Medulla oblongata (tissue), 1 donor: Measurements from ENCODE around the gene SLC22A3.
"Not testable (repeated sequence)": the region's sequence is repeated elsewhere in the genome, so short reads cannot be mapped to it uniquely, and the experiment has no call there.

ENCODE experiments used
- DNase-seq: peaks from one replicate; pipeline ENCODE4 v3.0.0-alpha.2; 2015; ENCODE audit errors: extremely low spot score

SLC22A3 gene, protein sequence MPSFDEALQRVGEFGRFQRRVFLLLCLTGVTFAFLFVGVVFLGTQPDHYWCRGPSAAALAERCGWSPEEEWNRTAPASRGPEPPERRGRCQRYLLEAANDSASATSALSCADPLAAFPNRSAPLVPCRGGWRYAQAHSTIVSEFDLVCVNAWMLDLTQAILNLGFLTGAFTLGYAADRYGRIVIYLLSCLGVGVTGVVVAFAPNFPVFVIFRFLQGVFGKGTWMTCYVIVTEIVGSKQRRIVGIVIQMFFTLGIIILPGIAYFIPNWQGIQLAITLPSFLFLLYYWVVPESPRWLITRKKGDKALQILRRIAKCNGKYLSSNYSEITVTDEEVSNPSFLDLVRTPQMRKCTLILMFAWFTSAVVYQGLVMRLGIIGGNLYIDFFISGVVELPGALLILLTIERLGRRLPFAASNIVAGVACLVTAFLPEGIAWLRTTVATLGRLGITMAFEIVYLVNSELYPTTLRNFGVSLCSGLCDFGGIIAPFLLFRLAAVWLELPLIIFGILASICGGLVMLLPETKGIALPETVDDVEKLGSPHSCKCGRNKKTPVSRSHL

GRCh38 chr6:160348223-160349019 lies at the start of gene SLC22A3:
TSS of gene SLC22A3 (plus strand) at chr6:160348378. CDS start at chr6:160348420, 42 bp downstream.
- DNase-seq: no peak

GRCh38 chr6:160299559-160299958 lies 48.6 kb upstream of the SLC22A3 start:
- no peak for DNase-seq

GRCh38 chr6:160300076-160300695 lies 48.0 kb upstream of the SLC22A3 start:
- DNase-seq: no peak

- DNase-seq: no peak
These were observed 46.8 kb upstream of the SLC22A3 start for GRCh38 chr6:160301339-160301738.

DNA sequence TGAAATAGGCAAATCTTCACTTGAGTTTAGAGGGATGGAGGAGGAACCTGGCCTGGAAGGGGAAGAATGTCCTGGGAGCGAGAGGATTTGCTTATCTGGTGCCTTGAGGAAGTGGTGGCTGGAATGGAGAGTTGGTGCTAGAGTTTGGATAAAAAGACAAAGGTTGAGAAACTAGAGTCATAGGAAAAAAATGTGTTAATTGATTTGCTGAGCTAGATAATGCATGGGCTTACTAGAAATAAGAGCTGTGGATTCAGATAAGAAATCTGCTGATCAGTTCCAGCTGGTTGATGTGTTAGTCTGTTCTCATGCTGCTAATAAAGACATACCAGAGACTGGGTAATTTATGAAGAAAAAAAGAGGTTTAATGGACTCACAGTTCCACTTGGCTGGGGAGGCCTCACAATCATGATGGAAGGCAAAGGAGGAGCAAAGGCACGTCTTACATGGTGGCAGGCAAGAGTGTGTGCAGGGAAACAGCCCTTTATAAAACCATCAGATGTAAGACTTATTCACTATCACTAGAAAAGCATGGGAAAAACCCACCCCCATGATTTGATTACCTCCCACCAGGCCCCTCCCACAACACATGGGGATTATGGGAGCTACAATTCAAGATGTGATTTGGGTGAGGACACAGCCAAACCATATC lies 45.6 kb upstream of the SLC22A3 start:
- not testable (repeated sequence) for DNase-seq

DNA sequence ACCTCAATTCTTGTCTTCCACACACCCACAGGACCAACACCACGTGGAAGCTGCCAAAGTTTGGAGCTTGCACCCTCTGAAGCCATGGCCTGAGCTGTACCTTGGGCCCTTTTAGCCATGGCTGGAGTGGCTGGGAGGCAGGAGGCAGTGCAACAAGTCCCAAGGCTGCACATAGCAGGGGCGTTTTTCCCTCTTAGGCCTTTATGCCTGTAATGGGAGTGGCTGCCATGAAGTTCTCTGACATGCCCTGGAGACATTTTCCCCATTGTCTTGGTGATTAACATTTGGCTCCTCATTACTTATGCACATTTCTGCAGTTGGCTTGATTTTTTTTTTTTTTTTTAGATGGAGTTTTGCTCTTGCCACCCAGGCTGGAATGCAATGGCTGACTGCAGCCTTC lies 44.4 kb upstream of the SLC22A3 start:
- DNase-seq: no peak

GRCh38 chr6:160305926-160306713 lies 42.1 kb upstream of the SLC22A3 start:
- DNase-seq: peak; percentile 76

DNA sequence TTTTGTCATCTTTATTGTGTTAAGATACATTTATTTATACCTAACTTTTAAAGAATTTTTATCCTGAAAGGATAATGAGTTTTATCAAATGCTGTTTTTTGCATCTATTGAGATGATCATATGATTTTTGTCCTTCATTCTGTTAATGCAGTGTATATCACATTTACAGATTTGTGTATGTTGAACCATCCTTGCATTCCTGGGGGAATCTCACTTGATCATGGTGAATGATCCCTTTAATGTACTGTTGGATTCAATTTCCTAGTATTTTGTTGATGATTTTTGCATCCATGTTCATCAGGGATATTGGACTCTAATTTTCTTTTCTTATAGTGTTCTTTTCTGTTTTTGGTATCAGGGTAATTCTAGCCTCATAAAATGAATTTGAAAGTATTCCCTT lies 38.5 kb upstream of the SLC22A3 start:
- no peak for DNase-seq

DNA sequence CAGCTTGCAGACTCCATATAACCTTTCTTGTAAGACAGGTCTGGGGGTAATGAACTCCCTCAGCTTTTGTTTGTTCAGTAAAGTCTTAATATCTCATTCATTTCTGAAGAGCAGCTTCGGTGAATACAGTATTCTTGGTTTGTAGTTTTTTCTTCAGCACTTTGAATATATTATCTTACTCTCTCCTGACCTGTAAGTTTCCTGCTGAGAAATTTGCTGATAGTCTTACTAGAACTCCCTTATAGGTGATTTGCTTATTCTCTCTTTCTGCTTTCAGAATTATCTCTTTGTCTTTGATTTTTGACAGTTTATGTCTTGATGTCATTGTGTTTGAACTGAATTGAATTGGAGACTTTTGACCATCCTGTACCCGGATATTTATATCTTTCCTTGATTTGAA lies 35.3 kb upstream of the SLC22A3 start:
- no peak for DNase-seq

DNA sequence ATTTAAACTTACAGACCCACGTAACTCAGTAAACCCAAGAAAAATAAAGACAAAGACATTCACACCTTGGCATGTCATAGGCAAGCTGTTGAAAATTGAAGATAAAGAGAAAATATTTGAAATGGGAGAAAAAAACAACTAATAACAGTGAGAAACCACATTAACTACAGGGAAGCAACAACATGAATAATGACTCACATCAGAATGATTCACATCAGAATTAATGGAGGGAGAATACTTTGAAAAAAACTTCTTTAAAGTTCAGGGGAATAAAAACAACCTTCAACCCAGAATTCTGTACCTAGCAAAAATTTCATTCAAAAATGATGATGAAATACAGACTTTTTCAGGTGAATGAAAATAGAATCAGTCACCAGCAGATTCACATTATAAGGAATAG lies 32.9 kb upstream of the SLC22A3 start:
- DNase-seq: no peak

DNA sequence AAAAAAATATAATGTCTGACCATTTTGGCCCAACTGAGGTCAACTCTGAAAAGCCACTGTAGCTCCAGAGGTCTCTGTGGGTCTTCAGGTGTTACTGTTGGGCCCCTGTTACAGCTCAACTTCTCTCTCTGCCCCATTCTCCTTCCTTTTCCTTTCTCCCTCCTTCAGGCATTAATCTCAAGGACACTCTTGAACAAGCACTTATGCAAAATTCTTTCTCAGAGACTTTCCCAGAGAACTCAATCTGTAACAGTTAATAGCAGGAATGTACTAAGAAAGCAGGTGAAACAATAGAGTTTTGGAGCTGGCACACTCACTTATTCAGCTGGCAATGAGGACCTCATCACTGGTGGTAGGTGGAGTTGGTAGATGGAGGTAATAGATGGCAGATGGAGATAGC lies 31.9 kb upstream of the SLC22A3 start:
- DNase-seq: no peak

- no peak for DNase-seq
These were observed 28.9 kb upstream of the SLC22A3 start for GRCh38 chr6:160319246-160319645.

DNA sequence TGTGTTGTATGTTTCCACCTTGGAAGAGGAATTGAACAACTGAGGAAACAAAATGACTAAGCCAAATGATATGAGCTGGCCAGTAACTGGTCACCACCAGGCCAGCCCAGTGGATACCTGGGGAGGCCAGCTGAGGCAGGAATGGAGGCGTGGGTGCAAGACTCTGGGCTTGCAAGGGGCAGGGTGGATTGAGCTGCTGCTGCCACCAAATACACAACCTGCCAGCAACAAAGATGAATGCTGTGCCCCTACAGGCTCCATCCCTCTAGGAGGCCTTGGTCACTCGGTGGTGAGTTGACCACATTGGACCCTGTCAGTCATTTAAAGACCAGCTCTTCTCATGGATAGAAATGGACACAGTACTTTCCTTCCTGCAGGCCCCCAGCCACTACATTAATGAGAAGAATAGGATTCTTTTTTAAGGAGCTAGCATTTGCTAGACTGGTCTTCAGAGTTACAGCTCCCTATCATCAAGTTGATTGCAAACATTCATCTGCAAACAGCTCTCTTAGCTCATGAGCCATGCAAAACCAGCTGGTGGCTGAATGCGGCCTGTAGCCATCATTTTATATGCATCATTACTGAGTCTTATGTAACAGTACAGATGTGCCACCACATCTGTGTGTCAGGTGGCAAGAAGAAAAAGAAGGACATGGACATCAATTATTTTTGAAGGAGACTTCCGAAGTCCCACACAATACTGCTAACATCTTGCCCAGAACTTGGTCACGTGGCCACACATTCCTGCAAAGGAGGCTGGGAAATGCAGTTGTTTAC lies 26.3 kb upstream of the SLC22A3 start:
- DNase-seq: no peak

- DNase-seq: no peak
These were observed 20.2 kb upstream of the SLC22A3 start for GRCh38 chr6:160327981-160328380.

DNA sequence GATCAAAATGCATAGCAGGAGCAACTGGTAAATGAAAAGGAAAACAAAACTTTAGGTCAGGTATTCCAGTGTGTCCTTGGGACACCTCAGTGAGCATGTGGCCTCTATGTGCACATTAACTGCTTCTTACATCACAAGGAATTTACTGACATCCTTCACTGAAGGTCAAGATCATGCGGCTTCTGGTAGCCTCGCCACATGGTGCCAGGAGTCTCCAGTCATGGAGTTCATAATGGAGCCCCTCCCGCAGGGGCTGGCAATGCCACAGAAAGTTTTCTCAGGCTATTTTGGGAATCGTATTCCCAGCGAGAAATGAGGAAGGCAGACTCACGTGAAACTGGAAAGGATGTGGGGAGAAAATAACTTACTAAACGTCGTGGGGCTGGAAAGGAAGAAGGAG lies 19.7 kb upstream of the SLC22A3 start:
- DNase-seq: no peak

- DNase-seq: no peak
These were observed 19.0 kb upstream of the SLC22A3 start for GRCh38 chr6:160329188-160329587.

DNA sequence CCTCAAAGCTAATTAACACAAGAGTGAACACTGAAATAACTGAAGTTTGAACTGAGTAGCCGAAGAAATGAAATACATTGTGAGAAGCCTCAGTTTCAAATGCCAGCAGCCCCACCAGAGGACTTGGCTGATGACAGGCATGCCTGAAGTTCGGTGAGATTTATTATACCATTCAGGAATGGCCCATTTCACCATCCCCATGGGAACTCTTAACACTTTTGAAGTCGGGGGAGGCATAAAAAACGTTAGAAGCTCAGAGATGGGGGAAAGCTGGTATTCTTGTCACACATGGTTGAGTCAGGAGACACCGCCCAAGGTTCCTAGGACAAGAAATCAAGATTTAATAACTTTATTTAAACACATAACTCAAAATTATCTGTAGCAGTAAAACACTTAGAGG lies 17.6 kb upstream of the SLC22A3 start:
- no peak for DNase-seq

- DNase-seq: no peak
These were observed 17.0 kb upstream of the SLC22A3 start for GRCh38 chr6:160331204-160331603.

- no peak for DNase-seq
These were observed 16.4 kb upstream of the SLC22A3 start for GRCh38 chr6:160331753-160332152.

- DNase-seq: no peak
These were observed 15.1 kb upstream of the SLC22A3 start for GRCh38 chr6:160333101-160333500.
